HG03342 (cell line): ENCODE results near the gene MAN1A1.

Source experiments
- ATAC-seq: cut with Tn5 transposase; IDR thresholded peaks from one replicate; pipeline ENCODE4 v1.9.1; 2021; ENCODE audit warnings: mild to moderate bottlenecking, moderate library complexity; ENCODE audit not compliant: unreplicated experiment

Gene MAN1A1

DNA sequence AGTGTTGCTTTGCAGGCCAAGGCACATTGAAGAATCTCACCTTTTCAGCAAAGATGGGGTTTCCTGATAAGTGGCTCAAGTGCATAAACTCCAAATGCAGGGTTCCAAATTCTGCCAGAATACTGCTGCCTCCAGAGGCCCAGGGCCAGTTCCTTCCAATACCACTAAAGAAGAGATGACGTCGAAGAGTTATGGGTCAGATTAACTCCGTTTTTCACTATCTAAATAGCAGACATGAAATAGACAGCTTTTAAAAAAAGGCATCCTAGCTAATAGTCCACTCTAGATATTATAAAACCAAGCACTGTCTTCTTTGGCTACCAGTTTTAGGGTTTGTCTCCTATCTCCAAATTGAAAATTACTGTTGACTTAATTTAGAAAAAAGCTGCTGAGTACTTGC, 144.8 kb downstream of the MAN1A1 start:
- no peak for ATAC-seq

DNA sequence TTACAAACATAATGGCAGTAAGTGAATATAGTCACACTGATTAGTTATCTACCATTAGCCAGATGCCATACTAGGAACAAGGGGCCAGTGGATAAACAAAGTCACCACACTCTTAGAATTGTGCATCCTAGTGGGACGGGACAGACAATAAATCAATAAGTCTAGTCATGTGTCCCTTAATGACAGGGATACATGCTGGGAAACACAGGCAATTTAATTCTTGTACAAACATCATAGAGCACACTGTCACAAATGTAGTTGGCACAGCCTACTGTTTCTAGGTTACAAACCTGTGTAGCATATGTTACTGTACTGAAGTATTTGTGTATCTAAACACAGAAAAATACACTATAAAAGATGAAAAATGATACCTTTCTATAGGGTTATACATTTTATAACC, 148.1 kb downstream of the MAN1A1 start:
- ATAC-seq: no peak

DNA sequence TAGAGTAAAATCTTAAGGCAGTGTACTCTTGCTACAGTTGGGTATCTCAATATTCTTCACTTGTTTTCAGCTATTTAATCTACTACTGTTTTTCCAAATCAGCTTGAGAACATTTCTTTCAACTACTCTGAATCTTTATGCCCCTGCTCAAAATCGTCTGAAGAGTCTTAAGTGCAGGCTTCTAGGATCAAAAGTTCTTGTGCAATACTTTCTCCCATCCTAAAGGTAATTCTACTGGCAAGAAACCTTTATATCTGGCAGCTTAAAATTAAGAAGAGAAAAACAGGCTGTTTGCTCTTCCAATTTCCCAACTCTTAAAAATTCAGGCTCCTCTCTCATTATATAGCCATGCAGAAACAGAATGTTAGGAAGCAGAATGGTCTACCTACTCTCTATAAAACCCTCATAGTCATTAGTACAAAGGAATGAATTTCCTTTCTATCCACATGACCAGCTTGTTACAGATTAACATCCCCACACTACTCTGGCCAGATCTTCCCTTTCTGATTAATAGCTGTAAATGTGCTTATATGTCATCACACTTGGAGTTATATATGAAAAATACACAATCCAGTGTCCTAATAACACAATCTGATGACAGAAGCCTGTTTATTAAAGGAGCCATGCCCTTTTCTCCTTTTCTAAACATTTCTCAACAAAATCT, 148.9 kb downstream of the MAN1A1 start:
- ATAC-seq: no peak

DNA sequence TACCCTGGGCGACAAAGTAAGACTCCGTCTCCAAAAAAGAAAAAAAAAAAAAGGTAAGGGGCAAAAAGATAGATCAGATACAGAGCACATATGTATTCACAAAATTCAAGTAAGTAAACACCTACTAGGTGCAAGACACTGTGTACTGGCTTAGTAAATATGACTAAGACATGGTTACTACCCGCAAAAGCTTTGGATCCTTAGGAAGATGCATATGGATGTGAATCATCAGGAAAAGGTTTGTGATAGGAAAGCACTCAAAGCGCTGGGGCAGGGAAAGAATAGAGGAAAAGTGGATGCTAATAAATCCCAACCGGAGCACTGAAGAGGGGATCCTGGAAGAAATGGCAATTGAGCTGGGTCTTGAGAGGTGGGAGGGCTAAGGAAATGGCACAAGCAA, 152.3 kb downstream of the MAN1A1 start:
- ATAC-seq: no peak

DNA sequence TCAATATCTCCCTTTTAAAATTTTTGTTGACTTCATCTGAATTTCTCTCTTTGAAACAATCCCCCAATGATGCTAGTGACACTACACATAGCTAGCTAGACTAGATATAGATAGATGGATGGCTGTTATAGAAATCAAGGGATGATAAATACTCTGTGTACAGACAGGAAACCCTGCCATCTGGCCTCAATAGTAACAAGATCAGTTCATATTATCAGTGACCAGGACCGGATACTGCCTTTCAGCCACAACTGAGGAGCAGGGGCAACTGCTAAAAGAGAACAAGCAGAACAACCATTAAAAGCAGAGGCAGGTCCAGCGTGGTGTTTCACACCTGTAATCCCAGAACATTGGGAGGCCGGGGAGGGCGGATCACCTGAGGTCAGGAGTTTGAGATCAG, 152.8 kb downstream of the MAN1A1 start:
- no peak for ATAC-seq

DNA sequence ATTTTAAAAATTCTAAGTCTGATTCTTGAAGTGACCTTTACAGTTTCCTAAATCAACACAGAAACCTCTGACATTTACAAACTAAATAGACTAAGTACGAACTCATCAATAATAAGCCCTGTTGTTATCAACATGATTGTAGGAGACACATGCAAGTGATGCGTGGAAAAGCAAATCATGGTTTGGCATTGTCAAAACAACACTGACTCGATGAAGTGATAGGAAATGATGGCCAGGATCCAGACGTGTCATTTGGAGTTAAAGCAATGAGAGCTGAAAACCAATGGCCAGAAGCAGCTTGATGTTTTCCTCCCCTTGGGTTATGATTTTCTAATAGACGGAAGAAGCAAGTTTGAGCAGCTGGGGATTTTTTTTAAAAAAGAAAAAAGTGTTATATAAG, 153.7 kb downstream of the MAN1A1 start:
- ATAC-seq: no peak

DNA sequence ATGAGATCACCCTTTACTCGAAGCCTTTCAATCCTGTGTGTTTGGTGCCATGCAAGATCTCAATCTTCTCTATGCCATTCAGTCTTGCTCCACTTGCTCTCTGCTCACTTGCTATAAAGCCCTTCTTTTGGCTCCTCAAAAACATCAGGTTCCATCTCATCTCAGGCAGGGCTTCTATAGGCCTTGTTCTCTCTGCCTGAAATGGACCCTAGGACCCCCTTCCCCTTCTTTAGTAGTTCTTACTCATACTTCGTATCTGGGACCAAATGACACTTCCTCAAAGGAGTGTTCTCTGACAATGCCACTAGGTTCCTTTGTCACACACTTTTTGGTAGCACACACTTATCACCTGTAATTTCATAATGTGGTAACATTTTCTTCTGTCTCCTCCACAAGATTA, 154.4 kb downstream of the MAN1A1 start:
- ATAC-seq: no peak

DNA sequence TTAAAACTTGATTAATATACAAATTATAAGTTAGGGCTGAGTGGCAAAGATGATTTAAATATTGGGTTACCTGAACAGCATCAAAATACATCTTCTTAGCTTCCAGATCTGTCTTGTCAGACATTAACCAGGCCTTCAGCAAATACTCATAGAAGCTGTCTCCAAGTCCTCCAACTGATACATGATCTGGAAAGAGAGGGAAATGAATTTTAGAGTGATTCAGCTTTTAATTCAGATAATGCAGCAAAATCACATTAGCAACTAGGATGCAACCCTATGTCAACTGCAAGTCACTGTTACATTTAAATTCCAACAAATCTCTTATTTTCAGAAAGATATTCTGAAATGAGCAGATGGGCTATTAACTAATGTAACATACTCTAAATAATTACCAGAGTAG, 155.9 kb downstream of the MAN1A1 start:
- ATAC-seq: no peak

DNA sequence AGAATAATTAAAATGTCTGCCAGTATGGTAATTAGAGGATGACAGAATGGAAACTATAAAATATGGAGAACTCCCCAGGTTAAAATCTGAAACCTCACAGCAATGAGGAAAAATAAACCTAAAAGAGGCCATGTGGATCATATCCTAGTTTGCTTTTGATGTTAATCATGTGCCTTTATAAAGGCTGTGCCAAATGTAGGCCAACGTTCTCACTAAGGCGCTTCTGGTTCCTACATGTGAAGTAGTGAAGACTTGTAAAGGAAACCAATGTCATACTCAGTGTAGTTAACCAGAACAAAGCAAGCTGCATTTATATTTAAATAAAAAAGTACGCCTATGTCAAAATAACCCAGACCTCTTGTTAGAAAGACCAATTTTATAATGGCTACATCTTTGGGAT, 157.4 kb downstream of the MAN1A1 start:
- ATAC-seq: no peak

DNA sequence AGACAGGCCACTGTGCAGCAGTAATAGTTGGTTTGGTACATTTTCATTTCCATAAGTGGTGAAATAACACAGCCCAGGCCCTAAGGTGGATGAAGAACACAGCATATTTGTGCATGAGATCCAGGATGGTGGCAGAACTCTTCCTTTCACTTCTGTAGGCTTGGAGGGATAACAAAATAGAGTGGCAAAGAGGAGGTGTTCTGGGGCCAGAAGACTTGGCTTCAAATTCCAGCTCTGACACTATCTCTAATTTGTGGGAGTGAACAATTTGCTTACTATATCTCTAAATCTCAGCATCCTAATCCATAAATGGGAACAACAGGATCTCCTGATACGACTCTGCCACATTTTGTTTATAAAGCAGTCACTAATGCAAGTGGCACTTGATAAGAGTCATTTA, 159.4 kb downstream of the MAN1A1 start:
- no peak for ATAC-seq

DNA sequence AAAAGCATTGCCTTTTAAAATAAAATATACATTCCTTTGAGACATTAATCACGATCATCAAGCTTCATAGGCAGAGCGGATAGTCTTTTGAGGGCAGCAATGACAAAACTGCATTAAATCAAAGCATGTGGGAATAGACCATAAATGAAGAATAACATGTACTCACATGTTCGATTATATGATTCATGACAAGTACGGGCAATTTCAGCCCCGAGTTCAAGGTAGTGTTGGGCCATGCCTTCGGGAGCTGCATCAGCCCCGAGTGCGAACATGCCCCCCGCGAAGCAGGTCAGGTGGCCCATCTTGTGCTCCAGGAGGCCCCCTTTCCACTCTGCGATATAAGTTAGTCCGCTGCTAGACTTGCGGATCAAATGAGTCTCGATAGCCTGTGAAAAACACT, 160.1 kb downstream of the MAN1A1 start:
- no peak for ATAC-seq

DNA sequence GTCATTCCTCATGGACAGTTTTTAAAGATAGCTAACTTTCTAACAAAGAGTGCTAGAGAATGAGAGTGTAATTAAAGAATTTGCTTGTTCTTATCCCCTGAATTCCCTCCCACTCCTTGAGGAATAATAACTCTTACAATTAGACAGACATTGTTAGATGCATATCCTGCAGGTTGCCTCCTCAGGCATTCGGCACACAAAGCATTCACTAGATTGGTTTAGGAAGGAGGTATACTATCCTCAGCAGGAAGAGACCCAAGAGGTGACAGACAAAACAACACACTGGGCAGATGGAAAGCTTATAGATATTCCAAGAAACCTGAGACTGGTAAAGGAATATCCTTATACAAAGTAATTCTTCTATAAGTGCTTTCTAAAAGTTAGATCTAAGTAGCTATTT, 162.0 kb downstream of the MAN1A1 start:
- ATAC-seq: no peak

DNA sequence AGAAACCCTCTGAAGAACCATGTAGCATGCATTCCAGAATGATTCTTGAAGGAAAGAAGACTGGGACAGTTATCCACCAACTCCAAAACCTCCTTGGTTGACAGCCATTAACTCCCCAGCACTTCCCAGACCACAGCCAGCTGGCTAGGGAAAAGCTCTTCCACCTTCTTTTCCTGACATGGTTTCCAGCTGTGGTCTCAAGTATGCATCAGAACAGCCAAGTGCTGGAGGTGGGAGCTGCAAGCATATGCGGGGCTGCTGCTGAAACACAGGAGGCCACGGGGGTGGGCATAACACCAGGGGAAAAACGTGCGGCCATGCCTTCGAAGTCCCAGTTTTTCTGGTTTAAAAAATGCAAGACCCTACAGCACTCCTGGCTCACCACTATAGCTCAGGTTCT, 163.1 kb downstream of the MAN1A1 start:
- ATAC-seq: no peak

DNA sequence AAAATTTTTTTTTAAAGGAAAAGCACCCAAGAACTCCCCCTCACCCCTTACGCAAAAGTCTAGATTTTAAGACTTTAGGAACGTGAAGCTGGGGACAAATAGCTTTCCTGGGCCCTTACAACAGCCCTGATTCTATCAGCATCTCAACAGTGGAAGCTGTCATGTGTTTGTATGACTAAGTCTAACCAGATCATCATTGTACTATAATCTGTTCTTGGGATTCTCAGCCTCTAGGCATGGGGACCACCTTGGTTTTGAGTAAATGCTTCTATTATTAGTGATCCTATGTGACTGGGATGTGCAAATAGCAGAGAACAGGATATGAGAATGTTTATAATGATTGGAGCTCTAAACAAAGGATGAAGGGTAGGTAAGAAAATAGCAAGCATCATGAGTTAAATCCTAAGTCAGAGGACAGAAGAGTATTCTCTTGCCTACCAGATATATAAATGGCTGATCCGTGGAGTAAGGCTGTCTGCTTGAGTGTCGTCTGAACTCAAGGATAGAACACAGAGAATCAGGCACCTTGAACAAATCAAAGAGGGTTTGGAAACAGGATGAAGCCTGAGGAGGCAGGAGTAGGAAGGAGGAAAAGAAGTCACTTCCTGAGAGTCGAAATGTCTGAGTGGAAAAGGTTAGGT, 165.4 kb downstream of the MAN1A1 start:
- ATAC-seq: no peak

DNA sequence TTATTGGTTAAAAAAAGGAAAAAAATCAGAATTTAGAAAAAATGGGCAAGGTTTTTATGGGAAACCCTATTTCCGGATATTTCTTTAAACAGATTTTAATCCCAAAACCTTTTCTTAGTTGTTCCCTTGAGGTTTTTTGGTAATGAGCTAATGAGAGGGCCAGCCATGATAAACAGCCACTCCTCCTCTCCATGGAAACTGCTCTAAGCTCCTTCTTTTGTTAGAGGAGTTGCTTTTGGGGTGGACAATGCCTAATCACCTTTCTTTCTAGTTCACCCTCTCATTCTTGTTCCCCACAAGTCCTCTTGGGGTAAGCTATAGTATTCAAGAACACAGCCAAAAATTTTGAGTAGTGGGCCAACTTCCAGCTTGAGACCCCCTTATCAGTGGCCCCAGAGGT, 166.1 kb downstream of the MAN1A1 start:
- ATAC-seq: no peak

DNA sequence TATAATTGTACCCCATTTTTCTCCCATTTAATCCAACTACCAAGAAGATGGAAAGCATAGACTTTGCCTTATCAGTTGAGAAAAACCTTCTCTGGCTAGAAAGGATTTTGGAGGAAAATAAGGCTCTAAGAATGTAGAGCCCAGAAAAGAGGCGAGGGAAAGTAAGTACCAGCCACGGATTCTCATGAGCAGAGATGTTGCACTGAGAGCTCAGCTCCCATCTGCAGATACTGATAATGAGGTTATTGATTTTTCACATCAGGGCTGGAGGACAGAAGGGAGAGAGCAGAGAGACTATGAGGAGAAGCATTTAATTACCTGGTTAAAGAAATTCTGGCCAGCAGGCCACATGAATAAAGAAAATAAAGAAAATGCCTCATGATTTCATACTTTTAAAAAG, 166.7 kb downstream of the MAN1A1 start:
- no peak for ATAC-seq

DNA sequence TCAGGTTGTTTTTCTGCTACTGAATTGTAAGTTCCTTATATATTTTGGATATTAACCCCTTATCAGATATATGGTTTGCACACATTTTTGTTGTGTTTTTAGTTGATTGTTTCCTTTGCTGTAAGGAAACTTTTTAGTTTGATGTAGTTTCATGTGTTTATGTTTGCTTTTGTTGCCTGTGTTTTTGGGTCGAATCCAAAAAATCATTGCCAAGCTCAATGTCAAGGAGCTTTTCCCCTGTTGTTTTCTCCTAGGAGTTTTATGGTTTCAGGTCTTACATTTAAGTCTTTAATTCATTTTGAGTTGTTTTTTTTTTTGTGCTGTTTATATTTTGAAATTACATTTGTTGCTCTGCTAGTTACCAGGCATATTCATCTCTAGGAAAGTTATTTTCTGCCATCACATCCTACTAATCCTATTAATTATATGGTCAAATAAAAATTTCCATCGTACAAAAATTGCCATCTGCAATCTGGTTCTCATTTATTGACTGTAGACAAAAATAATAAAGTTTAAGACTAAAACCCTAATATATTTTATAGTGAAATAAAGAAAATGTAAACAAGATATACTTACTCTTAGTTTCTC, 167.3 kb downstream of the MAN1A1 start:
- ATAC-seq: no peak

DNA sequence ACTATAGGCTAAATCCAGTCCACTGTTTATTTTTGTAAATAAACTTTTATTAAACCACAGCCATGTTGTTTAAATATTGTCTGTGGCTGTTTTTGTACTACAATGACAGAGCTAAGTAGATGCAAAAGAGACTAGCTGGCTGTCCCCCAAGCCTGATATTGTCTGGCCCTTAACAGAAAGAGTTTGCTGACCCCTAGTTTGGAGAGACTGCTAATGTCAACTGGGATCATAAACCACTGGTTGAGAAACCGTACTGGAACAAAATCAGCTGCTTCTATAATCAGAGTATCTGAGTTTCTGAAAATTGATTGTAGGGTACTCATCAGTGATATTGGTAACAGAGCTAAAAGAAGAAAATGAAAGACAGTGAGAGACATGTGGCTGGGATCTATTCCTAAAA, 168.5 kb downstream of the MAN1A1 start:
- no peak for ATAC-seq

DNA sequence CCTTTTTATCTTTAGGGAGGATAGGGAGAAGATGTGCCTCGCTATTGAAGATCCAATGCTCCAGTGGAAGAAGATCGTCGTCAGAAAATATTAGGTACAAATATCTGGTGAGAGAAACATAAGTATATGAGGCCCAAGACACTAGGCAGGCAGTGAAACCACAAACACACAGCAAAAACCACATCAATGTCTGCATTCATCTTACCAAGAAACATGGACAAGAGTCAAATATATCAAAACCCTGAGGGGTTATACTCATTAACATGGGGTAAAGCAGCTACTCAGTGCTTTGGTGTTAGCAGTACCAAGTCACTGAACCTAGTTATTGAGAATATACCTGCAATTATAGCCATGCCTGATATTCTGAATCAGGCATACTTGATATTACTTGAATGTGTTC, 169.7 kb downstream of the MAN1A1 start:
- ATAC-seq: no peak

DNA sequence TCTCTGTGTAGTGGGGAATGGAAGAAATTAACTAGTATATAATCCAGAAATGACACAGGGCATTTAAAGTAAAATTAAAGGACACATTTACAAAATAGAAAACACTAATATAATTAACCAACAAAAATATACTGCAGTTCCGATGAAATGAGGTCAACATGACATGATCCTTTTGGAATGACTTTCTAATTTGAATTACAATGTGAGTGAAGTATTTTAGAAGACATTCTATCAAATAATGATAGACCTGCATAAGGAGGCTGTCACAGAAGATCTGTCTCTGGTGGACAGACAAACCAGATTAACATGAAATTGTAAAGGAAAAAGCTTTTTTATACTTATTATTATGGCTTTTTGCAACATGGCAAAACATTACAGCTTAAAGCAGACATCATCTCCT, 170.5 kb downstream of the MAN1A1 start:
- no peak for ATAC-seq

DNA sequence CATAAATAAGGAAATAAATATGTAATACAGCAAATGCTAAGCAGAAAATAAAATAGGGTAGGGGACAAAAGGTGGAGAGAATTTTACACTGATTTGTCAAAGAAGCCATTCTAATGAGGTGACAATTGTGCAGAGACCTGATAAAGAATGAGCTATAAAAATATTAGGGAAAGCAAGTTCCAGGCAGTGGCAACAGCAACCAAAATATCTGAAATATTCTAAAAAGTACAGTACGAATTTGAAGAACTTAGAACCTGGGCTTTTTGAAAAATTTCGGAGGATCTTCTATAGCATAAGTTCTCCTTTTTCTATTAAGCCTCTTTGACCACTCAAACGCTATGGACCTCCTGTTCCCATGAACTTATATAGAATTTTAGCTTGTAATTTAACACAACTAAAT, 173.1 kb downstream of the MAN1A1 start:
- ATAC-seq: no peak

DNA sequence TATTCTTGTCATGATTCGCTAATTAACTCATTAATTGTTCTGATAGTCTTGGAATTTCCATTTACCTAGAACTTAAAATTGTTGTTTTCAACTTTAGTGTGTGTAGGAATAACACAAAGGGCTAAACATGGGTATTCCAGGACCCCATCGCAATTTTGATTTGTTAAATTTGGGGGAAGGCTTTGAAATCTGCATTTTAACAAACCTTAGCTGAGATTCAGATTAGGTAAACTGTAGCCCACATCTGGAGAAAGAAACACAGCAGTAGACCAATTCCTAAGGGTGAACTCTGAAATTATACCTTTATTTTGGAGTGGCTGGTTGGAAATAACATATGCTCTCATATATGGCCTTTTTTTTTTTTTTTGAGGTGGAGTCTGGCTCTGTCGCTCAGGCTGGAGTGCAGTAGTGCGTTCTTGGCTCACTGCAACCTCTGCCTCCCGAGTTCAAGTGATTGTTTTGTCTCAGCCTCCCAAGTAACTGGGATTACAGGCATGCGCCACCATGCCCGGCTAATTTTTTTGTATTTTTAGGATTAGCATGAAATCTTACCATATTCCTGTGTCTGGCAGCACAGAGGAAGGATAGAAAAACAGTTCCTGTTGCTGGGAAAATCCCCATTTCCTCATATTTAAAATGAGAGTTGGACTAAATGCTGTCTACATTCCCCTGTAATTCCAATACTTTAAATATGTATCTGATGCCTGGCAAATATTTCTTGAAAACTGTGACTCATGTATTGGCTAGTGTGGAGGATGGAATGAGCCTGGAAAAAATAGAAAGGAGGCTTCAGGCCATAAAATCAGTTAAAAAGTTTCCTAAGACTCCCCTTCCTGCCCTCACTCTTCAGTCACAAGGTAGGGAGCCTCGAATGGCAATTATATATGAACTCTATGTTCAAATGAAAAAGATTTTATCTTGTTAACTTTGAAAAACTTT, 174.4 kb downstream of the MAN1A1 start:
- no peak for ATAC-seq
